GM03348 (cell line): Measurements from ENCODE around the gene EIF2B5.
"Not testable (repeated sequence)": the region's sequence is repeated elsewhere in the genome, so short reads cannot be mapped to it uniquely, and the experiment has no call there.

ENCODE experiments used
- DNase-seq: peaks from one replicate; pipeline ENCODE4 v3.0.0; 2012; ENCODE audit warnings: low spot score

Gene EIF2B5

DNA sequence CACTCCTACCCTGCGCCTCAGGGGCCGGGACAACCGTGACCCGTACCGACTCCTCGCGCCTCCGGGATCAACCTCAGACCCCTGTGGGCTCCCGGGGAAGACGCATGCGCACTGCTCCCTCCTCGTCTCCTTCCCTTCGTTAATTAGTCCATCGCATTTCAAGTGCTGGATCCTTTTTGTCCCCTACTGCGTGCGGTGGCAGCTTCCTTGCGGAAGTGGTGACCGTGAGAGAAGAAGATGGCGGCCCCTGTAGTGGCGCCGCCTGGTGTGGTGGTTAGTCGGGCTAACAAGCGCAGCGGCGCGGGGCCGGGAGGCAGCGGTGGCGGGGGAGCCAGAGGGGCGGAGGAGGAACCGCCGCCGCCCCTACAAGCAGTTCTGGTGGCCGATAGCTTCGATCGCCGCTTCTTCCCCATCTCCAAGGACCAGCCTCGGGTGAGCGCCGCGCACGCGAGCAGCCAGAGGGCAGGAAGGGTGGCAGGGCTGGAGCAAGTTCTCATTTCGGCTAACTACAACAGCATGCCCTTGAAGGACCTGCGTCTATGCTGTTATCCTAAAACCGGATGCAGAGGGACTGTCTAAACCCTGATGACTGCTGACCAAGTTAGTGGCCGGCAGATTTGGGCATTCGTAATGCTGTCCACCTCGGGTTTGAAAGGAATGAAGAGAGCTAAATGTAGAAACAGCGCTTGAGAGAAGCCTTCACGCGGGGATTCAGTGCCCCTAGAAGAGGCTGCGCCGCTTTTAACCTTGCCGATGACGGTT is at the start of gene EIF2B5:
Gene EIF2B5, plus strand, starts transcription at position 210 of the 762 bp plus-strand sequence. Its CDS starts 28 bp downstream, at position 238.
- peak; percentile 94 for DNase-seq

DNA sequence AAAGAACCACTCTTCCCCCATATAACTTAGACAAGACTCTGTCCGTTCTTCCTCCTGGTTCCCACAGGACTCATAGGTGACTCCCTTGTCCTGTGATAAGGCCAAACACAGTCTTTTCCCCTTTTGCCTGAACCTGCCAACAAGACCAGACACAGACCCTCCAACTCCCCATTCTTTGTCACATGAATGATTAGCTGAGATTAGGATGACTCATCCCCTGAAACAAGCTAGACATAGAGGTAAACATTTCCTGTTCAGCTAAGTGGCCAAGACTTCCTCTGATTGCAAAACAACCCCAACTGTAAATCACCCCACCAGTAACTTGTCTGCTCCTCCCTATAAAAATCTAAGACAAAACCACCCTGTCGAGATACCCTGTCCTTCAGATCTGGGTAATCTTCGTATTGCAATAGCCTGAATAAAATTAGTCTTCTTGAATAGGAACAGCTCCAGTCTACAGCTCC is 49.7 kb upstream of the EIF2B5 start:
- no peak for DNase-seq

DNA sequence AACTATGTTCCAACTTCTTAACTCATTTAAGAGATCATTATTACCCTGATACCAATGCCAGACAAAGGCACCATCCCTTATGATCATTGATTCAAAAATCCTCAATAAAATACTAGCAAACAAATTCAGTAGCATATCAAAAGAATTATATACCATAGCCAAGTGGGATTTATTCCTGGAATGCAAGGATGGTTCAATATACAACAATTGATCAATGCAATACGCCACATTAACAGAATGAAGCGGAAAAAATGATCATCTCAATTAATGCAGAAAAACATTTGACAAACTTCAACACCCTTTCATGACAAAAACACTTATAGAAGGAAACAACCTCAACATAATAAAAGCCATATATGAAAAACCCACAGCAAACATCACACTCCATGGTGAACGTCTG is 43.0 kb upstream of the EIF2B5 start:
- no peak for DNase-seq

DNA sequence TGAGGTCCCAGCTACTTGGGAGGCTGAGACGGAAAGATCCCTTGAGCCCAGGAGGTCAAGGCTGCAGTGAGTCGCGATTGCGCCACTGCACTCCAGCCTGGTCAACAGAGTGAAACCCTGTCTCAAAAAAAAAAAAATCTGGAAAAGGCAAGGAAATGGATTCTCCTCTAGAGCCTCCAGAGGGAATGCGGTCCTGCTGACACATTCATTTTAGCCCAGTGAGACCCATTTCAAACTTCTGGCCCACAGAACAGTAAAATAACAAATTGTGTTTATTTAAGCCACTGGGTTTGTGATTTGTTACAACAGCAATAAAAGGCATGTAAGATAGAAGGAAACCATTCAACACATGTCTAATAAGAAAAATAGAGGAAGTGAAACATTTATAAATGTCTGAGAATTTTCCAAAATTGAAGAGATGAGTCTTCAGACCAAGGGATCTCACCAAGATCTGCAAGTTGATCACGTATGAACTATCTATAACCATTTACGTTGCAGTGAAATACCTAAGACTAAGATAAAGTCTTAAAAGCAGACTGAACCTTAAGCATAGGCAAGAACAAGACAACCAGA is 38.3 kb upstream of the EIF2B5 start, which contains the start of gene HTR3E:
Gene HTR3E, plus strand, starts transcription at position 254 of the 573 bp plus-strand sequence. CDS start 466 bp downstream, outside the sequence.
- no peak for DNase-seq

DNA sequence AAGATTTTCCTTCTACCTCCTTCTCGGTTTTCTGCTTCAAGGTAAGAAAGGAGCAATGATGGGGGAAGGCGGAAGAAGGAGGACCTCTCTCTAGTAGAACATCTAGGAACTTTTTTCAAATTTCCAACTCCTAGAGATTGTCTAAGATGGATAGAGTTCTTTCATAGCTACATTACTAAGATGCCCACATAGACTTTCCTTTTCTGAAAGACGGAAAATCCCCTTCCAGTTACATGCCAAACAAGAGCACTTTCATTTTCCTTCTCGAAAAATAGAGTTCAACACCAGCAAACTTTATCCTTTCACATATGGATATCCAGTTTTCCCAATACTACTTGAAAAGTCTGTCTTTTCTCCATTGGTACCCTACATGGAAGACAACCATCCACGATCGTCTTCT is 37.6 kb upstream of the EIF2B5 start:
- no peak for DNase-seq

DNA sequence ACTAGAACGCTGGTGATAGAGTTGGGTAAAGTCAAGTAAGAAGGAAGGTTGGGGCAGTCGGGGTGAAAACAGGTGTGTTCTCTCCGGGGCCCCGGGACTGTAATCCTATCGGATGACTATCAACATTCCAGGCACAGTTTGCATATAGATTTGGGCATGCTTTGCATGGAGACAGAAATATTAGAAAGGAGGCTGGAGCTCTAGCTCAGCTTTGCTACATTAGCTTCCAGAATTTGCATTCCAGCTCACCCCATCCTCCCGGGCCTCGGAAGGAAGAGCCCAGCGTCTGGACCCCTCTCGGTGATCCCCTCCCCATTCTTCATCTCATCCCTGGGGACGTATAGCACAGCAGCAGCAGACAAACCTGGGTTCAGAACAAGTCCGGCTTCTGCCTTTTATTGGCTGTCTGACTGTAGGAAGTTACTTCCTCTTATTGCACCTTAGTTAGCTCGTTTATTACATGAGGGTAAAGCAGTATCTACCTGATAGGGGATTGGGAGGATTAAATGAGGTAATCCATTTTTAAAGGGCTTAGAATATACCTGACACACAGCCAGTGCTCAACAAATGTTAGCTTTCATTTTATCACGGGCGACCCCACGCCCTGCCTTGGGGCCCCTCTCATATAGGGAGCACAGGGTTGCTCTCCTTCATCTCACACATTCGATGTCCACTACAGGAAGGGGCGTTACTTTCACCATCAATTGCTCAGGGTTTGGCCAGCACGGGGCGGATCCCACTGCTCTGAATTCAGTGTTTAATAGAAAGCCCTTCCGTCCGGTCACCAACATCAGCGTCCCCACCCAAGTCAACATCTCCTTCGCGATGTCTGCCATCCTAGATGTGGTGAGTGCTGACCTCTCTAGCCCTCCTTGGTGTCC is 35.1 kb upstream of the EIF2B5 start:
- DNase-seq = no peak

DNA sequence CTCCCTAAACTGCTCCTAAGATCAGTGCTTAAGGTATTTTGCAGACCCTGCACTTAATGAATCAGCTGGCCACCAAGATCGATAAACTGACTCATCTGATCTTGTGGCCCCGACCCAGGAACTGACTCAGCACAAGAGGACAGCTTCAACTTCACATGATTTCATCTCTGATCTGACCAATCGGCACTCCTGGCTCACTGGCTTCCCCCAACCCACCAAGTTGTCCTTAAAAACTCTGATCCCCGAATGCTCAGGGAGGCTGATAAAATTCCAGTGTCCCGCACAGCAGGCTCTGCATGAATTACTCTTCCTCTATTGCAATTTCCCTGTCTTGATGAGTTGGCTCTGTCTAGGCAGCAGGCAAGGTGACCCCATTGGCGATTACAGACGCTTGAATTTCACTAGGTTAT is 24.8 kb upstream of the EIF2B5 start:
- DNase-seq = no peak

DNA sequence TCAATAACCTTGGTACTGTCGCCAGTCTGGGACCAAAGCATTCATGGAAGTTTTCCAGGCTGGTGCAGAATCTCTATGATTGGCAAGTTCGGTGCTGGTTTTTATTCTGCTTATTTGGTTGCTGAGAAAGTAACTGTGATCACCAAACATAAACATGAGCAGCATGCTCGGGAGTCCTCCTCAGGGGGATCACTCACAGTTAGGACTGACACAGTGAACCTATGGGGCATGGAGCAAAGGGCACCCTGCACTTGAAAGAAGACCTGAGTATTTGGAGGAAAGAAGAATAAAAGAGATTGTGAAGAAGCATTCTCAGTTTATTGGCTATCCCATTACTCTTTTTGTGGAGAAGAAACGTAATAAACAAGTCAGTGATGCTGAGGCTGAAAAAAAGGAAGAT is 19.1 kb upstream of the EIF2B5 start:
- no peak for DNase-seq

DNA sequence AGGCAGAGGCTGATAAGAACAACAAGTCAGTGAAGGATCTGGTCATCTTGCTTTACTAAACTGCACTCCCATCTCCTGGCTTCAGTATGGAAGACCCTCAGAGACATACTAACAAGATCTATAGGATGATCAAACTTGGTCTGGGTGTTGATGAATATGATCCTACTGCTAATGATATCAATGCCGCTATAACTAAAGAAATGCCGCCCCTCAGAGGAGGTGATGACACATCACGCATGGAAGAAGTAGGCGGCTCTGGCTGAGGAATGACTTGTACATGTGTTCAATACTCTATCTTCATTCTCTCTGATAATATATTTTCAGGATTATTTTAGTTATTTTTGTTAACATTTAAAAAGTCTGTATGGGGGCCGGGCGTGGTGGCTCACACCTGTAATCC is 17.5 kb upstream of the EIF2B5 start:
- DNase-seq = no peak

DNA sequence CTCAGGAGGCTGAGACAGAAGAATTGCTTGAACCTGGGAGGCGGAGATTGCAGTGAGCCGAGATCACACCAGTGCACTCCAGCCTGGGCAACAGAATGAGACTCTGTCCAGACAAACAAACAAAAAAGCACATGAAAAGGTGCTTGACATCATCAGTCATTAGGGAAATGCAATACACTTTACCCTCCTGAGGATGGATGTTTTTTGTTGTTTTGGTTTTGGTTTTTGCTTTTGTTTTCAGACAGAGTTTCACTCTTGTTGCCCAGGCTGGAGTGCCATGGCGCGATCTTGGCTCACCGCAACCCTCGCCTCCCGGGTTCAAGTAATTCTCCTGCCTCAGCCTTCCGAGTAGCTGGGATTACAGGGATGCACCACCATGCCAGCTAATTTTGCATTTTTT is 14.1 kb upstream of the EIF2B5 start:
- DNase-seq = not testable (repeated sequence)

DNA sequence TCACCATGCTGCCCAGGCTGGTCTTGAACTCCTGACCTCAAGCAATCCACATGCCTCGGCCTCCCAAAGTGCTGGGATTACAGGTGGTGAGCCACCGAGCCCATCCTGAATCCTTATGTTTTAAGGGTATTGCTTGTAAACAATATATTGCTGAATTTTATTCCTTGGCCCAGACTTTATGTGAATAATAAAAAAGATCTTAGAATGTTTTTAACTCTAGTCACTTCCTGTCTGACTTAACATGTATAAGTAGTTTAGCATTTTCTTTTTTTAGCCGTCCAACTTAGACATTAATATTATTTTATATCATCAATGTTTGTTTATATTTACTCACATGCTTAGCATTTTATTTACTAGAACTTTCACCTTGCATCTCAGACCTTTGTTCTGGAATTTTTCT is 9.2 kb upstream of the EIF2B5 start:
- DNase-seq = no peak

DNA sequence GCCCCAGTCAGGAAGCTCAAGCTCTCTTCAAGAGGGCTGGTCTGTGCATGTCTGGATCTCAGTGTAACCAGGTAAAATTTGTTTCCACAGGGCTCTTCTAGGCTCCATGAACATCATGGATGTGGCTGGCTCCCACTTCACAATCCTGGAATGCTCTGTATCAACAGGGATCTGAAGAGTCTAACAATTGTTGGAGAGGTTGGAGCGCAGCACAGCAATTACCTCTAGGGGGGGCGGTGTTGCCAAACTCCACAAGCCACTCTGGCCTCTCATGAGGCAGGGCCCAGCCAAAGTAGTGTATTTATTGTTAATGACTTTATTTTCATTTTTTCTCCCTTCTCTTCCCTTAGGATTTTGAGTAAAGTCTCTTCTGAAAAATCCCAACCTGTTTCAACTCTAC is 6.1 kb upstream of the EIF2B5 start:
- DNase-seq = peak; percentile 75

DNA sequence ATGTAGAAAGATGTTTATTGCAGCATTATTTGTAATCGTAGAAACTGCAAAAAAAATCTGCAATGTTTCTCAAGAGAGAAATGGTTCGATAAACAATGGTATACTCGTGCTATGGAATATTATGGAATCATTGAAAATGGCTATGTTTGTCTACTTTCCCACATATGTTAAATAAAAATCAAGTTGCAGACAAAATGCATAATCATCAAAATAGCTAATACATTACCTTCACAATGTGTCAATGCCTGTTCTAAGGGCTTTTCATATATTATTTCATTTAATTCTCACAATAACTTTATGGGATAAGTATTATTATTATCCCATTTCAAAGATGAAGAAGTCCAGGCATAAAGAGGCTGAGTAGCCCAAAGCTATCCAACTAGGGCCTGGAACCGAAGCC is 2.2 kb upstream of the EIF2B5 start:
- no peak for DNase-seq

DNA sequence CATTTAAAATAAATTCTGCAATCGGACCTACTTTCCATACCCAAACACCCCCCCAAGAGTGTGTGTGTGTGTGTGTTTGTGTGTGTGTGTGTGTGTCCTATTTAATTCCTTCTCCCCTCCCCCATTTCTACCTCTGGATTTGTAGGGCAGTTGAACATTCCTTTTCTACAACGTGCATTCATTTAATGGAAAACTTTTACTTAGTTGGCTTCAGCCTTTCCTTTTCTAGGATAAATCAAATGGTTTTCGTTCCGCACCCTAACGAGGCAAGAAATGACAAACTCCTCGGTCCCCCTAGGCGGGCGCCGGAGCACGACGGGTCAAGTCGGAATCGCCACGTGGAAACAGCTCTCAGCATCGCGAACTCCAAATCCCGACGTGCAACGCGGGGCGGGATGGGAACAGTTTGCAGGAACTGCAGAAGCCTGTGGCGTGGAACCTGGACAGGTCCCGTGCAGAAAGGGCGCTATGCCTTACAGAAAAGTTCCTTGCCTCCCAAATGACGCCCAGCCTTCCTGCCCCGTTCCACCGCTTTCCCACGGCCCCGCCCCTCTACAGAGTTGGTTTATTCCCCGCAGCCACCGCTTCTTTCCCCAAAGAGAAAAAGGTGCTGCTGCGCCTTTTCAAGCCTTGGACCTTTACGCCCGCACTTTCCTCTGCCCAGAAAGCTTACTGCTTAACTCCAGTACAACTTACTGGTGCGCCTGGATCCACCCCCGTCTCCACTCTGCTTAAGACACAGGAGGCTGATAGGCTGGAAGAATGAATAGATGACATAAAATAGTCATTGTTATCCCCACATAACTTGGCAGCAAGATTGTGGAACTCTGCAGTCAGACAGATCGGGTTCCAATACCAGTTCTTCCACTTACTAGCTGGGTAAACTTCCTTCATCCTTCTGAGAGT is 1.1 kb upstream of the EIF2B5 start:
- DNase-seq = peak; percentile 81

DNA sequence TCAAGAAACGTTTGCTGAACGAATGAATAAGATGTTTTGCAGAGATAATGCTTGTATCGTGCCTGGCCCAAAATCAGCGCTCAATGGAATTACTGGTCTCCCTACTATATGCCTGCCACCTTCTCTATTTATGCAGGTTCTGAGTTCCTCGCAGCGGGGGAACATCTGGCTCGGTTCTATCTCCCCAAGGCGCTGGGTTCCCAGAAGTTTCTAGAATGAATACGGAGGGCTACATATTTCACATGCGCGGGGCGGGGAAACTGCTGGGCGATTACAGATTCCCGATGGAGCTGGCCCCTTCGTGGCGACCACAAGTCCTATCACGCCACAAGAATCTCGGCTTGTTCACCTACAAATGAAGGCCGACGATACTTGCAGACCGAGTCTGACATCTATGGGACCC is 411 bp upstream of the EIF2B5 start:
- DNase-seq = no peak

DNA sequence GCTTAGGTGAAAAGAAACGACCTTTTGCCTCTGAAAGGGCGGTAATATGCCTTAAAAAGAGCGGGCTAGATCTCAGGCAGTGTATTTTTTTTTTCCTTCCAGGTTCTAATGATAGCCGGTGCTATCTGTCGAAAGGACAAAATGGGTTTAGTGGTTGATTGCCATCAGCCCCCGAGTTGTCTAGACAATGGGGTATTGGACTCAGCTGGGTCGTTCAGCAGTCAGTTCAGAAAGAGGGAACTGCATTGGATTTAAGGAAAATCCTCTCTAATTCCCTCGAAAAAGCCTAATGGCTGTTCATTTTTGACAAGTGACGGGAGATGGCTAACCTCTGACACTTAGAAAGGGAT is 728 bp downstream of the EIF2B5 start:
- DNase-seq = no peak

DNA sequence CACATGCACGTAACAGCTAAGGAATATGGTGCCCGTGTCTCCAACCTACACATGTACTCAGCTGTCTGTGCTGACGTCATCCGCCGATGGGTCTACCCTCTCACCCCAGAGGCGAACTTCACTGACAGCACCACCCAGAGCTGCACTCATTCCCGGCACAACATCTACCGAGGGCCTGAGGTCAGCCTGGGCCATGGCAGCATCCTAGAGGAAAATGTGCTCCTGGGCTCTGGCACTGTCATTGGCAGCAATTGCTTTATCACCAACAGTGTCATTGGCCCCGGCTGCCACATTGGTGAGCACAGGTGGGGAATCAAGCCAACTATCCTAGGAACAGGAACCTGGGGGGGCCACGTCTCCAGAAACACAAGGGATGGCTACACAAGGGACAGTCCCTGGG is 5.3 kb downstream of the EIF2B5 start:
- no peak for DNase-seq

DNA sequence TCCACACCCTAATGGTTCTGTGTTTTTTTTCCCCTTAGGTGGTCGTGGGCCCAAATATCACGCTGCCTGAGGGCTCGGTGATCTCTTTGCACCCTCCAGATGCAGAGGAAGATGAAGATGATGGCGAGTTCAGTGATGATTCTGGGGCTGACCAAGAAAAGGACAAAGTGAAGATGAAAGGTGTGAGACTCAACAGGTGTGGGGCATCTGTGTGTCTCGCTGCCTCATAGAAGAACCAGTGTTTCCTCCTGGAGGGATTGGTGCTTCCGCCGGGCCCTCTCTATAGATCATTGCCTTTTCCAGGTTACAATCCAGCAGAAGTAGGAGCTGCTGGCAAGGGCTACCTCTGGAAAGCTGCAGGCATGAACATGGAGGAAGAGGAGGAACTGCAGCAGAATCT is 7.0 kb downstream of the EIF2B5 start:
- DNase-seq = no peak

DNA sequence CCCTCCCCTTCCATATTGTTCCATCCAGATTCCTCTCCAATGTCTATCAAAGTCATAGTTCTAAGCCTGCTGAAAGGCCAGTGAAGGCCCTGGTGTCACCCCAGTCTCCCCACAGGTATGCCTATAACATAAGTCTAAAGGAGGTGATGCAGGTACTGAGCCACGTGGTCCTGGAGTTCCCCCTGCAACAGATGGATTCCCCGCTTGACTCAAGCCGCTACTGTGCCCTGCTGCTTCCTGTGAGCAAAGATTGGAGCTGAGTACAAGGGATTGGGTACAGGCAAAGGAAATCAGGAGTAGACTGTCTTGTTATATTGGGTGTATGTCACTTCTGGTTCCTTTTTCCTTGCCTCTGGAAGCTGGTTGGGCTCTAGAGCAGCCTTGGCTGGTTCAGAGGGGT is 8.2 kb downstream of the EIF2B5 start:
- no peak for DNase-seq

DNA sequence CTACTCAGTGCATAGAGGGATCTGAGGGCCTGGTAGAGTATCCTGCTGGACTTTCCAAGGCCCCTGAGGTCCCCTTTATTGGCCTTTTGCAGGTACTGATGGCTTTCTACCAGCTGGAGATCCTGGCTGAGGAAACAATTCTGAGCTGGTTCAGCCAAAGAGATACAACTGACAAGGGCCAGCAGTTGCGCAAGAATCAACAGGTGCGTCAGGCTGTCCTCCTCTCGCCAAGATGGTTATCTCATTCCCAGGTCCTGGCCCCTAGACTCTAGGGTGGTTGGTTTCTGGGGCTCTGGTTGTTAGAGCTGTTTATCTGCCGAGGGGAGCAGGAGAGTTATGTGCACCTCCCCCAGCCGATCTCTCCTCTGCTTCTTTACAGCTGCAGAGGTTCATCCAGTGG is 9.3 kb downstream of the EIF2B5 start:
- no peak for DNase-seq

DNA sequence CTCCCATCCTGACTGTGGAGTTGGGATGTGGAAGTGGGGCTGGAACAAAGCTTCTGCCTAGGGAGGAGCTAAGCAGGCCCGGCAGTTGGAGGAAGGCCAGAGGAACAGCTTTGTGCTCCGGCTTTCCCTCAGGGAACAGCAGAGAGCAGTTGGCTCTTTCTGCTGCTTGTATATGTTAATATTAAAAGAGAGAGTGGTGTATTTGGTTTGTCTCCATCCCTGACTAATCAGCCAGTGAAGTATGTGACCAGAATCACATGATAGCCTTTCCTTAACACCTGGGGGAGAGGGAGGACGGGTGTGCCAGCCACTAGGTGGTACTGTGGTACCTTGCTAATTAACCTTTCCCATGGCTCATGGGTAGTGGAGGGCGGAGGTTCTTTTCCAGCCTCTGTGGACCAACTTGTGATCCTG is 10.0 kb downstream of the EIF2B5 start:
- DNase-seq = peak; percentile 34

DNA sequence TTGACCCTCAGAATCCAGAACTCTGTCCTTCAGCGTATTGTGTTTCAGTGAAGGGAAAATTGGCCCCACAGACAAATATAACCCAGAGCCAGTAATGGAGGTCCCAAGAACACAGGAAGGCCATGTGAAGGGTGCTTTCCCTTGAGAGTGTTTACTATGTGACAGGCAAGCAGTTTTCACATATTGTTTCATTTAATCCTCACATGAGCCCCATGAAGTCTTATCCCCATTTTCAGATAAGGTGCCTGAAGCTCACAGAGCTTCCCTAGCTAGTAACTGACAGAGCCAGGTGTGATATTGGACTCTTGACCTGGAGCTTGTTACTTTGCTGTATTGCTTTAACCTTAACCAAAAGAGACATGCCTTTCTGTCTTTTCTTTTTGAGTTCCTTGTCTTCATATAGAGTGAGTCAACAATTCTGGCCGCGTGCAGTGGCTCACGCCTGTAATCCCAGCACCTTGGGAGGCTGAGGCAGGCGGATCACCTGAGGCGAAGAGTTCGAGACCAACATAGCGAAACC is 10.7 kb downstream of the EIF2B5 start:
- no peak for DNase-seq
